Erythroblast (primary cell): ENCODE results near the gene SHLD1.

Source experiments
- DNase-seq, 2 experiments: peaks; one replicate each; lab custom pipeline; 2025; lab: John Stamatoyannopoulos, UW
- GATA1 ChIP-seq: IDR thresholded peaks from 2 replicates; pipeline ENCODE4 v1.6.1; 2011; ENCODE audit warnings: low read depth, mild to moderate bottlenecking, control low read depth, low read length, moderate library complexity
- POLR2A ChIP-seq: IDR thresholded peaks from 2 replicates; pipeline ENCODE4 v1.6.1; 2011; ENCODE audit warnings: mild to moderate bottlenecking, low read length

SHLD1 gene

GRCh38 chr20:5831539-5832237 lies 81.5 kb downstream of the SHLD1 start:
- no peak for DNase-seq
- no peak for TF ChIP-seq POLR2A
- no peak for TF ChIP-seq GATA1

GRCh38 chr20:5833309-5833941 lies 83.2 kb downstream of the SHLD1 start:
- DNase-seq, result no peak
- TF ChIP-seq POLR2A (no peak), GATA1 (no peak)

GRCh38 chr20:5834436-5835005 lies 84.3 kb downstream of the SHLD1 start:
- DNase-seq, result no peak
- no peak for TF ChIP-seq POLR2A
- no peak for TF ChIP-seq GATA1

GRCh38 chr20:5835321-5835821 lies 85.2 kb downstream of the SHLD1 start:
- no peak for DNase-seq
- no peak for TF ChIP-seq POLR2A
- TF ChIP-seq GATA1, result no peak

- TF ChIP-seq GATA1 (no peak), POLR2A (no peak)
- no peak for DNase-seq
Measured at GRCh38 chr20:5835871-5836270, 85.7 kb downstream of the SHLD1 start.

GRCh38 chr20:5836569-5836968 lies 86.4 kb downstream of the SHLD1 start:
- TF ChIP-seq GATA1, result no peak
- TF ChIP-seq POLR2A, result no peak
- DNase-seq, result no peak

GRCh38 chr20:5840411-5841002 lies 90.3 kb downstream of the SHLD1 start:
- no peak for DNase-seq
- TF ChIP-seq GATA1 (no peak), POLR2A (no peak)

GRCh38 chr20:5841522-5841921 lies 91.3 kb downstream of the SHLD1 start:
- TF ChIP-seq POLR2A, result no peak
- TF ChIP-seq GATA1, result no peak
- DNase-seq, result no peak

GRCh38 chr20:5842465-5842864 lies 92.3 kb downstream of the SHLD1 start:
- TF ChIP-seq GATA1 (no peak), POLR2A (no peak)
- DNase-seq, result no peak

GRCh38 chr20:5843054-5843592 lies 92.9 kb downstream of the SHLD1 start:
- DNase-seq, result no peak
- TF ChIP-seq POLR2A (no peak), GATA1 (no peak)

GRCh38 chr20:5844063-5844681 lies 94.0 kb downstream of the SHLD1 start:
- DNase-seq, result no peak
- no peak for TF ChIP-seq GATA1
- no peak for TF ChIP-seq POLR2A

GRCh38 chr20:5845681-5846615 lies 95.7 kb downstream of the SHLD1 start:
- TF ChIP-seq GATA1, result no peak
- no peak for TF ChIP-seq POLR2A
- DNase-seq, result no peak
